Smooth muscle cell (in vitro differentiated cells): ENCODE measurements around the gene ZNF32. TPM values are rescaled to one million over a fixed set of nuclear protein-coding genes. Genes with fewer than 3 reads are reported as not detected.

Experiments used
- DNase-seq: peaks from one replicate; lab custom pipeline; 2025; ENCODE audit not compliant: unreplicated experiment; lab: John Stamatoyannopoulos, UW
- H2AFZ ChIP-seq: fragments of 200-600 bp; sonication (generic); 2 replicates; pipeline ENCODE4 v1.6.0; 2016; ENCODE audit warnings: antibody characterized with exemption, low read depth, mild to moderate bottlenecking
- H3F3A ChIP-seq: fragments of 200-600 bp; sonication (generic); 2 replicates; pipeline ENCODE4 v1.6.0; 2017; ENCODE audit warnings: antibody characterized with exemption, low read depth
- H3K27ac ChIP-seq: fragments of 200-600 bp; sonication (generic); 2 replicates; pipeline ENCODE4 v1.5.1; 2016; ENCODE audit warnings: low read depth, mild to moderate bottlenecking
- H3K27me3 ChIP-seq: fragments of 200-600 bp; sonication (generic); 2 replicates; pipeline ENCODE4 v1.6.1; 2016; ENCODE audit warnings: low read depth, mild to moderate bottlenecking
- H3K36me3 ChIP-seq: fragments of 200-600 bp; sonication (generic); 2 replicates; pipeline ENCODE4 v1.5.1; 2016; ENCODE audit warnings: low read depth
- H3K4me1 ChIP-seq: fragments of 200-600 bp; sonication (generic); 2 replicates; pipeline ENCODE4 v1.5.1; 2016; ENCODE audit warnings: low read depth
- H3K4me2 ChIP-seq: fragments of 200-600 bp; sonication (generic); 2 replicates; pipeline ENCODE4 v1.6.0; 2016; ENCODE audit warnings: mild to moderate bottlenecking
- H3K4me3 ChIP-seq: fragments of 200-600 bp; sonication (generic); 2 replicates; pipeline ENCODE4 v1.5.1; 2016; ENCODE audit warnings: mild to moderate bottlenecking
- H3K79me2 ChIP-seq: fragments of 200-600 bp; sonication (generic); 2 replicates; pipeline ENCODE4 v1.6.0; 2016; ENCODE audit warnings: low read depth, mild to moderate bottlenecking
- H3K9ac ChIP-seq: fragments of 200-600 bp; sonication (generic); 2 replicates; pipeline ENCODE4 v1.6.0; 2016; ENCODE audit warnings: low read depth
- H3K9me3 ChIP-seq: fragments of 200-600 bp; sonication (generic); replicated peaks from 2 replicates; pipeline ENCODE4 v1.5.1; 2016; ENCODE audit warnings: low read depth
- H4K20me1 ChIP-seq: fragments of 200-600 bp; sonication (generic); 2 replicates; pipeline ENCODE4 v1.6.0; 2016; ENCODE audit warnings: low read depth
- CTCF ChIP-seq: fragments of 200-600 bp; sonication (generic); IDR thresholded peaks from 2 replicates; pipeline ENCODE4 v1.5.1; 2017; ENCODE audit warnings: borderline replicate concordance, mild to moderate bottlenecking, antibody characterized with exemption; ENCODE audit not compliant: insufficient read depth, poor library complexity, severe bottlenecking
- WGBS: methylation state at CpG from one replicate; pipeline ENCODE4 v1.1.7; 2016; ENCODE audit warnings: low lambda C conversion rate; 5-methylcytosine and 5-hydroxymethylcytosine counted together
- polyA plus RNA-seq: library from polyadenylated mRNA; unstranded; fragments of >200 nt; fragmentation: Nextera tagmentation; extraction: Ambion mirVana; gene quantifications from 2 replicates; pipeline ENCODE4 v1.2.1, GENCODE V29; 2016
- total RNA-seq: library from RNA; depleted of rRNA; stranded (reverse); fragments of >200 nt; gene quantifications from 2 replicates; pipeline ENCODE4 v1.2.3, GENCODE V29; 2014

ZNF32 gene
- total and polyA plus RNA-seq, 2 experiments from 2014 or later, result 36.3 to 40.6 TPM

GRCh38 chr10:43692051-43692825 lies 43.6 kb upstream of the ZNF32 start:
- Histone ChIP-seq H2AFZ (no peak overlapping the region), H3K79me2 (no peaks in the 10 kb centered on the region), H3K27me3 (peaks cover 18% of the 10 kb centered on the region), H3F3A (no peaks in the 10 kb centered on the region), H3K36me3 (no peaks in the 10 kb centered on the region), H3K4me3 (no peak overlapping the region), H3K27ac (no peak overlapping the region), H3K9me3 (no peaks in the 10 kb centered on the region), H3K4me1 (no peaks in the 10 kb centered on the region), H4K20me1 (no peaks in the 10 kb centered on the region), H3K4me2 (no peak overlapping the region), H3K9ac (no peak overlapping the region)
- DNase-seq, result no peak
- WGBS, result 77% methylated on average over 10 of the region's 10 CpGs
- TF ChIP-seq CTCF, result no peak

GRCh38 chr10:43691485-43691884 lies 42.8 kb upstream of the ZNF32 start:
- no peak overlapping the region for H3K4me3 ChIP-seq
- H3K4me1 ChIP-seq, result no peaks in the 10 kb centered on the region
- no peak overlapping the region for H3K4me2 ChIP-seq
- DNase-seq, result no peak
- H3K9me3 ChIP-seq, result no peaks in the 10 kb centered on the region
- no peaks in the 10 kb centered on the region for H3K79me2 ChIP-seq
- no peaks in the 10 kb centered on the region for H3K36me3 ChIP-seq
- no peaks in the 10 kb centered on the region for H3F3A ChIP-seq
- peaks cover 18% of the 10 kb centered on the region for H3K27me3 ChIP-seq
- no peak overlapping the region for H2AFZ ChIP-seq
- 68% methylated on average over 2 of the region's 2 CpGs for WGBS
- no peaks in the 10 kb centered on the region for H4K20me1 ChIP-seq
- no peak overlapping the region for H3K9ac ChIP-seq
- TF ChIP-seq CTCF, result peak; percentile 12
- H3K27ac ChIP-seq, result no peak overlapping the region

GRCh38 chr10:43689955-43690771 lies 41.5 kb upstream of the ZNF32 start:
- no peaks in the 10 kb centered on the region for H3K9me3 ChIP-seq
- H3K27ac ChIP-seq, result no peak overlapping the region
- no peaks in the 10 kb centered on the region for H3K79me2 ChIP-seq
- peaks cover 12% of the 10 kb centered on the region for H3K27me3 ChIP-seq
- no peaks in the 10 kb centered on the region for H3K36me3 ChIP-seq
- peak overlapping the region; percentile 93 for H3K4me2 ChIP-seq
- H4K20me1 ChIP-seq, result no peaks in the 10 kb centered on the region
- H3K4me1 ChIP-seq, result no peaks in the 10 kb centered on the region
- peak; percentile 66 for DNase-seq
- peak overlapping the region; percentile 48 for H3K4me3 ChIP-seq
- H3F3A ChIP-seq, result no peaks in the 10 kb centered on the region
- 4% methylated on average over 62 of the region's 65 CpGs for WGBS
- peak overlapping the region; percentile 23 for H3K9ac ChIP-seq
- peak overlapping the region; percentile 88 for H2AFZ ChIP-seq
- TF ChIP-seq CTCF, result peak; percentile 94
